ENCODE results near the gene TXLNA. TPM values are rescaled to one million over a fixed set of nuclear protein-coding genes. Genes with fewer than 3 reads are reported as not detected.

The TXLNA gene
- total RNA-seq, 2 experiments from 2014 or later: 47.3 to 47.5 TPM

DNA sequence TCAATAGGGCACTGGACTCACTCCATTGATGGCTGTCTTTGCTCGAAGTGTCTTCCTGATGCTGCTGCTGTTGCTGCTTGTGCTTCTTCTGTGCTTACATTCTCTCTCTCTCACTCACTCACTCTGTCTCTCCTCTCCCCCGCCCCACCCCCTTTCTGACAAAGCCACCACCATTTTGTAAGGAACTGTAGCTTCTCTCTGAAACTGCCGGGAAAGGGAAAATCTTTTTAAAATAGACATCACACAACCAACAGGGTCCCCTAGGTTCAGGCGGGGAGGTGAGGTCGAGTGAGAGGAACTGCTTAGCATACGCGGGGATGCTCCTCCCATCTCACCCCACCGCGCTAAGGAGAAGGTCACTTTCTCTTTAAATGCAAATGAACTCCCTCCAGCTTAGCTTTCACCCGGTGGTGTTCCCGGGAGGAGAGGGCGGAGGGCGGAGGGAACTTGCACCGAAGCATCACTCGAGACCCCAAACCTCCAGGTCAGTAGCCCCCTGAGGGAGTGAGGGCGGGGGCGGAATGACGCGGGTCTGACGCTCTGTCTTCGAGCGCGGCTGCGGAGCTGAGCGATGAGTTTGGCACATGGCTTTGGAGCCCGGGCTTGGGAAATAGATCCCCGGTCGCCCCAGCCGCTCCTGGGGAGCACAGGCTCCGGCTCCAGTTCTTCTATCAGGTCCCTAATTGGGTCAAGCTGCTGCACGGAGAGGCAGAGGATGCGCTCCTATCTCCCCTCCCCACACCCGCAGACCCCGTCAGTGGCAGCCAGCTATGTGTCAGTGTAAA lies 20.9 kb downstream of the TXLNA start, which contains the start of gene CCDC28B:
CCDC28B (plus strand) TSS at position 370 of the 785 bp plus-strand sequence. CDS start 1,341 bp downstream, outside the sequence.
- POLR2A ChIA-PET: interaction anchor here (0.6 to 1.4 kb wide), 7 partner anchors 8 to 618 kb away, joined by 3 to 7 read pairs (median 3); partner anchors contain the start of genes KPNA6, RBBP4 and TMEM39B
- BruUV-seq (replicated peaks): no TSS peak
- peak within 1 kb of the TSS; percentile 73 for H3K4me3 ChIP-seq (ENCODE audit: low read depth, low read length, poor library complexity, severe bottlenecking)

GRCh38 chr1:32201011-32201855 lies 21.8 kb downstream of the TXLNA start:
- H4K20me1 ChIP-seq (ENCODE audit: insufficient read depth, low read length): no peaks in the 10 kb centered on the region
- peaks cover 31% of the 10 kb centered on the region for H3K36me3 ChIP-seq (ENCODE audit: insufficient read depth, low read length)
- H3K79me2 ChIP-seq (ENCODE audit: insufficient read depth, low read depth, low read length): no peaks in the 10 kb centered on the region
- peak overlapping the region; percentile 80 for H3K4me2 ChIP-seq (ENCODE audit: low read length)
- H3K4me1 ChIP-seq (ENCODE audit: insufficient read depth, low read length, poor library complexity, severe bottlenecking): peaks cover 46% of the 10 kb centered on the region
- peak overlapping the region; percentile 73 for H3K4me3 ChIP-seq (ENCODE audit: low read depth, low read length, poor library complexity, severe bottlenecking)
- CTCF ChIA-PET (ENCODE audit: unreplicated experiment): interaction anchor here (0.6 kb wide), 1 partner anchor 136 kb away, joined by 3 read pairs; no protein-coding TSS in a partner anchor
- H2AFZ ChIP-seq (ENCODE audit: low read length): peak overlapping the region; percentile 90; the same call in 1 of the 2 replicates
- intact Hi-C loops (cut with micrococcal nuclease; ENCODE audit: unreplicated experiment): loop anchor here (1.0 kb wide), 1 partner anchor 213 kb away; no protein-coding TSS in a partner anchor
- TF ChIP-seq, protein P1, sequence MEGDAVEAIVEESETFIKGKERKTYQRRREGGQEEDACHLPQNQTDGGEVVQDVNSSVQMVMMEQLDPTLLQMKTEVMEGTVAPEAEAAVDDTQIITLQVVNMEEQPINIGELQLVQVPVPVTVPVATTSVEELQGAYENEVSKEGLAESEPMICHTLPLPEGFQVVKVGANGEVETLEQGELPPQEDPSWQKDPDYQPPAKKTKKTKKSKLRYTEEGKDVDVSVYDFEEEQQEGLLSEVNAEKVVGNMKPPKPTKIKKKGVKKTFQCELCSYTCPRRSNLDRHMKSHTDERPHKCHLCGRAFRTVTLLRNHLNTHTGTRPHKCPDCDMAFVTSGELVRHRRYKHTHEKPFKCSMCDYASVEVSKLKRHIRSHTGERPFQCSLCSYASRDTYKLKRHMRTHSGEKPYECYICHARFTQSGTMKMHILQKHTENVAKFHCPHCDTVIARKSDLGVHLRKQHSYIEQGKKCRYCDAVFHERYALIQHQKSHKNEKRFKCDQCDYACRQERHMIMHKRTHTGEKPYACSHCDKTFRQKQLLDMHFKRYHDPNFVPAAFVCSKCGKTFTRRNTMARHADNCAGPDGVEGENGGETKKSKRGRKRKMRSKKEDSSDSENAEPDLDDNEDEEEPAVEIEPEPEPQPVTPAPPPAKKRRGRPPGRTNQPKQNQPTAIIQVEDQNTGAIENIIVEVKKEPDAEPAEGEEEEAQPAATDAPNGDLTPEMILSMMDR (conservative IDR thresholded peaks at IDR 0.05; ENCODE audit: low read length): peak; percentile 49
- no peak for TF ChIP-seq EZH2phosphoT487 (IDR thresholded peaks at IDR 0.05; ENCODE audit: borderline replicate concordance, low read depth, low read length)
- peak overlapping the region; percentile 56 for H3K27ac ChIP-seq (ENCODE audit: low read depth, low read length, poor library complexity, severe bottlenecking)
- POLR2A ChIA-PET: interaction anchor here (0.6 to 1.8 kb wide), 9 partner anchors 9 to 617 kb away, joined by 3 to 7 read pairs (median 3); partner anchors contain the start of genes KPNA6, RBBP4 and TMEM39B
- H3K9me2 ChIP-seq (ENCODE audit: insufficient read depth, low read length): no peaks in the 10 kb centered on the region
- no TSS peak for BruUV-seq (replicated peaks)
- DNase-seq (ENCODE audit: low spot score): peak; percentile 80
- no peaks in the 10 kb centered on the region for H3K9me3 ChIP-seq (ENCODE audit: low read length)

More for the DNA sequence above, 20.9 kb downstream of the TXLNA start, which contains the start of gene CCDC28B:
- TF ChIP-seq EZH2phosphoT487 (IDR thresholded peaks at IDR 0.05; ENCODE audit: borderline replicate concordance, low read depth, low read length): no peak
- TF ChIP-seq, protein P1 (conservative IDR thresholded peaks at IDR 0.05; ENCODE audit: low read length): no peak
- H3K36me3 ChIP-seq (ENCODE audit: insufficient read depth, low read length): peaks cover 39% of the 10 kb centered on the region
- H3K27ac ChIP-seq (ENCODE audit: low read depth, low read length, poor library complexity, severe bottlenecking): peak within 1 kb of the TSS; percentile 56
- peak; percentile 61 for DNase-seq (ENCODE audit: low spot score)
- H3K9me2 ChIP-seq (ENCODE audit: insufficient read depth, low read length): no peaks in the 10 kb centered on the region
- peak within 1 kb of the TSS; percentile 80 for H3K4me2 ChIP-seq (ENCODE audit: low read length)
- peak within 1 kb of the TSS; percentile 90; the same call in 1 of the 2 replicates for H2AFZ ChIP-seq (ENCODE audit: low read length)
- H4K20me1 ChIP-seq (ENCODE audit: insufficient read depth, low read length): no peaks in the 10 kb centered on the region
- CTCF ChIA-PET (ENCODE audit: unreplicated experiment): interaction anchor here (0.6 to 0.7 kb wide), 2 partner anchors 33 to 48 kb away, joined by 3 to 5 read pairs; no protein-coding TSS in a partner anchor
- H3K4me1 ChIP-seq (ENCODE audit: insufficient read depth, low read length, poor library complexity, severe bottlenecking): peaks cover 44% of the 10 kb centered on the region
- no peaks in the 10 kb centered on the region for H3K79me2 ChIP-seq (ENCODE audit: insufficient read depth, low read depth, low read length)
- H3K9me3 ChIP-seq (ENCODE audit: low read length): no peaks in the 10 kb centered on the region
- intact Hi-C loops (cut with micrococcal nuclease; ENCODE audit: unreplicated experiment): loop anchor here (1.0 kb wide), 1 partner anchor 214 kb away; no protein-coding TSS in a partner anchor

Measured in OCI-LY7 (cell line).